ENCODE data around the gene CTIF.

- TF ChIP-seq CTCF (IDR thresholded peaks at IDR 0.05; ENCODE audit: insufficient read depth, low read length, poor library complexity, severe bottlenecking) (no peak), EZH2phosphoT487 (conservative IDR thresholded peaks at IDR 0.05; ENCODE audit: low read length) (no peak)
These were observed 247.1 kb downstream of the CTIF start for GRCh38 chr18:48785736-48786454.
